HG03196 (cell line): Measurements from ENCODE around the gene MYH10.

Source experiments
- ATAC-seq: cut with Tn5 transposase; IDR thresholded peaks from one replicate; pipeline ENCODE4 v1.9.1; 2021; ENCODE audit not compliant: unreplicated experiment

MYH10 gene

GRCh38 chr17:8499171-8499570 lies 131.4 kb downstream of the MYH10 start:
- no peak for ATAC-seq

- no peak for ATAC-seq
Observed at GRCh38 chr17:8496081-8496480, 134.4 kb downstream of the MYH10 start.

- ATAC-seq, result no peak
Observed at GRCh38 chr17:8494506-8495111, 135.9 kb downstream of the MYH10 start.

- no peak for ATAC-seq
Observed at GRCh38 chr17:8494021-8494420, 136.5 kb downstream of the MYH10 start.

GRCh38 chr17:8492121-8492520 lies 138.4 kb downstream of the MYH10 start:
- no peak for ATAC-seq

GRCh38 chr17:8490256-8491023 lies 140.1 kb downstream of the MYH10 start:
- ATAC-seq, result no peak

GRCh38 chr17:8489841-8490240 lies 140.7 kb downstream of the MYH10 start:
- ATAC-seq, result no peak

GRCh38 chr17:8488901-8489300 lies 141.6 kb downstream of the MYH10 start:
- no peak for ATAC-seq

- no peak for ATAC-seq
Observed at GRCh38 chr17:8488491-8488890, 142.0 kb downstream of the MYH10 start.

- ATAC-seq, result no peak
Observed at GRCh38 chr17:8487743-8488142, 142.8 kb downstream of the MYH10 start.

GRCh38 chr17:8487130-8487645 lies 143.3 kb downstream of the MYH10 start:
- ATAC-seq, result no peak

- no peak for ATAC-seq
Observed at GRCh38 chr17:8485491-8485890, 145.0 kb downstream of the MYH10 start.

GRCh38 chr17:8484465-8484864 lies 146.1 kb downstream of the MYH10 start:
- no peak for ATAC-seq

- ATAC-seq, result no peak
Observed at GRCh38 chr17:8482546-8482945, 148.0 kb downstream of the MYH10 start.

GRCh38 chr17:8481703-8482102 lies 148.8 kb downstream of the MYH10 start:
- ATAC-seq, result no peak

GRCh38 chr17:8481089-8481488 lies 149.4 kb downstream of the MYH10 start:
- ATAC-seq, result no peak

GRCh38 chr17:8480011-8480976 lies 150.2 kb downstream of the MYH10 start:
- ATAC-seq, result no peak

GRCh38 chr17:8479431-8479947 lies 151.0 kb downstream of the MYH10 start:
- no peak for ATAC-seq

- ATAC-seq, result no peak
Observed at GRCh38 chr17:8477715-8478441, 152.6 kb downstream of the MYH10 start.

- ATAC-seq, result no peak
Observed at GRCh38 chr17:8477171-8477570, 153.4 kb downstream of the MYH10 start.
